Measurements from ENCODE around the gene SUB1. TPM values are rescaled to one million over a fixed set of nuclear protein-coding genes. Genes with fewer than 3 reads are reported as not detected.
"Not testable (repeated sequence)": the region's sequence is repeated elsewhere in the genome, so short reads cannot be mapped to it uniquely, and the experiment has no call there.

The SUB1 gene
- total RNA-seq = 477 and 479 TPM in 2 replicates

GRCh38 chr5:32585446-32586275, at the start of gene SUB1:
Gene SUB1, plus strand, starts transcription at chr5:32585557. Its CDS starts 2,956 bp downstream, at chr5:32588513.
- intact Hi-C loops (cut with micrococcal nuclease) = loop anchor here (1.0 to 2.0 kb wide), 8 partner anchors 12 to 1422 kb away; partner anchors contain the start of genes C5orf22, DROSHA, TARS1 and ZFR

- intact Hi-C loops (cut with micrococcal nuclease) = loop anchor here (5.0 kb wide), 1 partner anchor 701 kb away; no protein-coding TSS in a partner anchor
These were observed 49.1 kb upstream of the SUB1 start for GRCh38 chr5:32536246-32536645.

- intact Hi-C loops (cut with micrococcal nuclease) = loop anchor here (5.0 kb wide), 1 partner anchor 700 kb away; no protein-coding TSS in a partner anchor
These were observed 47.8 kb upstream of the SUB1 start for GRCh38 chr5:32537437-32538029.

GRCh38 chr5:32538031-32538547, 47.3 kb upstream of the SUB1 start:
- intact Hi-C loops (cut with micrococcal nuclease) = loop anchor here (5.0 kb wide), 1 partner anchor 699 kb away; no protein-coding TSS in a partner anchor

- intact Hi-C loops (cut with micrococcal nuclease) = loop anchor here (5.0 kb wide), 1 partner anchor 697 kb away; no protein-coding TSS in a partner anchor
These were observed 45.1 kb upstream of the SUB1 start for GRCh38 chr5:32539981-32540845.

- intact Hi-C loops (cut with micrococcal nuclease) = no loop called here
These were observed 44.1 kb upstream of the SUB1 start for GRCh38 chr5:32541241-32541640.

- intact Hi-C loops (cut with micrococcal nuclease) = loop anchor here (1.0 to 2.0 kb wide), 7 partner anchors 8 to 99 kb away; partner anchors contain the start of gene SUB1
These were observed 42.9 kb upstream of the SUB1 start for GRCh38 chr5:32542216-32543059.

GRCh38 chr5:32543291-32543690, 42.1 kb upstream of the SUB1 start:
- intact Hi-C loops (cut with micrococcal nuclease) = loop anchor here (2.0 kb wide), 1 partner anchor 38 kb away; no protein-coding TSS in a partner anchor

- intact Hi-C loops (cut with micrococcal nuclease) = no loop called here
These were observed 40.1 kb upstream of the SUB1 start for GRCh38 chr5:32545102-32545800.

GRCh38 chr5:32551194-32551593, 34.2 kb upstream of the SUB1 start:
- intact Hi-C loops (cut with micrococcal nuclease) = no loop called here

GRCh38 chr5:32551865-32552264, 33.5 kb upstream of the SUB1 start:
- intact Hi-C loops (cut with micrococcal nuclease) = no loop called here

- intact Hi-C loops (cut with micrococcal nuclease) = not testable (repeated sequence)
These were observed 32.9 kb upstream of the SUB1 start for GRCh38 chr5:32552491-32552890.

GRCh38 chr5:32552936-32553335, 32.4 kb upstream of the SUB1 start:
- intact Hi-C loops (cut with micrococcal nuclease) = no loop called here

- intact Hi-C loops (cut with micrococcal nuclease) = not testable (repeated sequence)
These were observed 31.1 kb upstream of the SUB1 start for GRCh38 chr5:32554181-32554780.

- intact Hi-C loops (cut with micrococcal nuclease) = not testable (repeated sequence)
These were observed 28.8 kb upstream of the SUB1 start for GRCh38 chr5:32556543-32556942.

- intact Hi-C loops (cut with micrococcal nuclease) = no loop called here
These were observed 25.9 kb upstream of the SUB1 start for GRCh38 chr5:32559411-32559810.

- intact Hi-C loops (cut with micrococcal nuclease) = no loop called here
These were observed 25.4 kb upstream of the SUB1 start for GRCh38 chr5:32559921-32560320.

GRCh38 chr5:32562056-32562455, 23.3 kb upstream of the SUB1 start:
- intact Hi-C loops (cut with micrococcal nuclease) = no loop called here

GRCh38 chr5:32562843-32563242, 22.5 kb upstream of the SUB1 start:
- intact Hi-C loops (cut with micrococcal nuclease) = no loop called here
